Kidney (tissue), 14 donors: ENCODE data around the gene ADRB2. TPM values are rescaled to one million over a fixed set of nuclear protein-coding genes. Genes with fewer than 3 reads are reported as not detected.

Experiments
- DNase-seq, 5 donors: peaks; one replicate each; pipeline ENCODE4 v3.0.0-alpha.2; 2013 to 2020
- FAIRE-seq: peaks from 2 replicates; lab custom pipeline; 2012; peaks lifted over from hg19 to GRCh38; lab: Jason Lieb, UNC
- H3K27ac ChIP-seq, 2 donors: one replicate each; pipeline ENCODE4 v1.7.0; 2013; ENCODE audit warnings: low read depth in 2 of 2, low read length in 2 of 2, inconsistent platforms in 1 of 2
- H3K27me3 ChIP-seq: one replicate; pipeline ENCODE4 v1.7.1; 2013; ENCODE audit warnings: low read length, inconsistent platforms; ENCODE audit not compliant: control insufficient read depth, insufficient read depth
- H3K36me3 ChIP-seq, 3 donors: one replicate each; pipeline versions ENCODE4 v1.7.0 to v1.7.1; 2013; ENCODE audit warnings: low read length in 3 of 3, control low read depth in 1 of 3, inconsistent platforms in 1 of 3; ENCODE audit not compliant: insufficient read depth in 3 of 3, control insufficient read depth in 2 of 3
- H3K4me1 ChIP-seq, 3 donors: one replicate each; pipeline versions ENCODE4 v1.7.0 to v1.7.1; 2013; ENCODE audit warnings: low read length in 3 of 3, inconsistent platforms in 1 of 3, low read depth in 1 of 3; ENCODE audit not compliant: control insufficient read depth in 2 of 3, insufficient read depth in 2 of 3
- H3K4me3 ChIP-seq, 3 donors: one replicate each; pipeline versions ENCODE4 v1.7.0 to v1.8.1; 2013; ENCODE audit warnings: low read length in 3 of 3, control low read depth in 1 of 3, inconsistent platforms in 1 of 3
- H3K9ac ChIP-seq, 3 donors: one replicate each; pipeline versions ENCODE4 v1.7.0 to v1.7.1; 2013; ENCODE audit warnings: low read length in 3 of 3, control low read depth in 1 of 3, inconsistent platforms in 1 of 3
- H3K9me3 ChIP-seq, 3 donors: one replicate each; pipeline versions ENCODE4 v1.7.0 to v1.7.1; 2013; ENCODE audit warnings: low read length in 3 of 3, control low read depth in 1 of 3, inconsistent platforms in 1 of 3; ENCODE audit not compliant: control insufficient read depth in 2 of 3, insufficient read depth in 1 of 3
- CTCF ChIP-seq: IDR thresholded peaks from 3 replicates; pipeline ENCODE4 v1.5.1; 2012; ENCODE audit warnings: mild to moderate bottlenecking, moderate library complexity, borderline replicate concordance; ENCODE audit not compliant: insufficient read depth; ENCODE audit errors: extremely low read depth
- intact Hi-C: fragments of 100-400 bp; cut with DNase I; formaldehyde crosslinking; loops from one replicate; pipeline ENCODE4 v1.11.1; 2022
- polyA plus RNA-seq: library from polyadenylated mRNA; stranded (reverse); fragments of 350-450 nt; fragmentation: Illumina TruSeq; extraction: RNeasy Lipid Tissue Mini Kit (QIAGEN cat#74804); gene quantifications from one replicate; pipeline ENCODE4 v1.2.3, GENCODE V29; 2014; ENCODE audit warnings: low read depth, low replicate concordance; ENCODE audit not compliant: insufficient read depth
- total RNA-seq: library from RNA; stranded (reverse); fragmentation: NEBNext Ultra II Directional; extraction: Animal tissue kit (Norgen Biotek cat#: 25700); gene quantifications from one replicate; pipeline ENCODE4 v1.2.1, GENCODE V29; 2021
- donor health status: control.
- donor health status: control.
- donor health status: control.
- donor health status: control.
- donor health status: control.
- donor health status: DM: yes; HTN: yes; CAD: no.
- donor health status: Normal renal cell carcinoma (clear cell type).

The ADRB2 gene
- total and polyA plus RNA-seq, 2 donors from 2014 or later: 0.92 to 5.0 TPM

GRCh38 chr5:148780711-148781110 is 45.7 kb upstream of the ADRB2 start:
- H3K36me3 ChIP-seq: no peaks in the 10 kb centered on the region
- H3K4me3 ChIP-seq: no peak overlapping the region
- no peak for TF ChIP-seq CTCF
- FAIRE-seq (no peak), DNase-seq (no peak)
- intact Hi-C loops: no loop called here
- no peaks in the 10 kb centered on the region for H3K4me1 ChIP-seq
- no peak overlapping the region for H3K9ac ChIP-seq
- no peaks in the 10 kb centered on the region for H3K9me3 ChIP-seq
- H3K27me3 ChIP-seq: no peaks in the 10 kb centered on the region
- no peak overlapping the region for H3K27ac ChIP-seq

GRCh38 chr5:148781766-148782165 is 44.6 kb upstream of the ADRB2 start:
- H3K27ac ChIP-seq: no peak overlapping the region
- no peak for FAIRE-seq
- no peaks in the 10 kb centered on the region for H3K36me3 ChIP-seq
- no peak overlapping the region for H3K4me3 ChIP-seq
- no peaks in the 10 kb centered on the region for H3K4me1 ChIP-seq
- TF ChIP-seq CTCF: no peak
- H3K9ac ChIP-seq: no peak overlapping the region
- intact Hi-C loops: no loop called here
- H3K9me3 ChIP-seq: no peaks in the 10 kb centered on the region
- DNase-seq: no peak
- no peaks in the 10 kb centered on the region for H3K27me3 ChIP-seq

GRCh38 chr5:148785223-148785622 is 41.2 kb upstream of the ADRB2 start:
- no peak for FAIRE-seq
- Histone ChIP-seq H3K9ac (no peak overlapping the region), H3K4me3 (no peak overlapping the region), H3K9me3 (no peaks in the 10 kb centered on the region), H3K4me1 (no peaks in the 10 kb centered on the region), H3K27me3 (no peaks in the 10 kb centered on the region), H3K36me3 (no peaks in the 10 kb centered on the region), H3K27ac (no peak overlapping the region)
- TF ChIP-seq CTCF: no peak
- no peak for DNase-seq
- intact Hi-C loops: no loop called here

GRCh38 chr5:148786456-148786855 is 40.0 kb upstream of the ADRB2 start:
- TF ChIP-seq CTCF: no peak
- Histone ChIP-seq H3K36me3 (no peaks in the 10 kb centered on the region), H3K27ac (no peak overlapping the region), H3K9ac (no peak overlapping the region), H3K4me1 (no peaks in the 10 kb centered on the region), H3K9me3 (no peaks in the 10 kb centered on the region), H3K27me3 (no peaks in the 10 kb centered on the region), H3K4me3 (no peak overlapping the region)
- FAIRE-seq: no peak
- intact Hi-C loops: no loop called here
- no peak for DNase-seq
